Measurements from ENCODE around the gene RASAL2. TPM values are rescaled to one million over a fixed set of nuclear protein-coding genes. Genes with fewer than 3 reads are reported as not detected.

RASAL2 gene
- total and polyA plus RNA-seq, 2 experiments from 2014 or later: 16.0 to 42.2 TPM

GRCh38 chr1:178283409-178283808 is 189.5 kb downstream of the RASAL2 start:
- H3F3A ChIP-seq (replicated peaks; ENCODE audit: low read depth): no peaks in the 10 kb centered on the region
- H3K4me3 ChIP-seq: peak overlapping the region; percentile 37
- H3K27me3 Mint-ChIP-seq (ENCODE audit: insufficient read depth, low read depth, poor library complexity): peaks cover 4% of the 10 kb centered on the region
- peaks cover 52% of the 10 kb centered on the region for H3K4me1 ChIP-seq (ENCODE audit: insufficient read depth)
- H3K4me3 Mint-ChIP-seq: peak overlapping the region; percentile 67
- H3K4me1 Mint-ChIP-seq: peaks cover 66% of the 10 kb centered on the region
- DNase-seq (ENCODE audit: low spot score) (peak; percentile 97), ATAC-seq (peak; percentile 96)
- H3K9me3 Mint-ChIP-seq: peaks cover 3% of the 10 kb centered on the region; the same call in 2 of the 3 replicates
- H3K27me3 ChIP-seq (ENCODE audit: insufficient read depth): no peaks in the 10 kb centered on the region
- no peak overlapping the region for H2AFZ ChIP-seq
- H3K36me3 ChIP-seq (ENCODE audit: insufficient read depth): no peaks in the 10 kb centered on the region
- H3K79me2 ChIP-seq (replicated peaks; ENCODE audit: insufficient read depth): peaks cover 65% of the 10 kb centered on the region
- H3K36me3 Mint-ChIP-seq (ENCODE audit: low read depth): peaks cover 23% of the 10 kb centered on the region
- peak overlapping the region; percentile 22 for H3K4me2 ChIP-seq
- peak overlapping the region; percentile 98 for H3K27ac ChIP-seq (ENCODE audit: low read depth)
- no peaks in the 10 kb centered on the region for H4K20me1 ChIP-seq (replicated peaks; ENCODE audit: insufficient read depth)
- H3K27ac Mint-ChIP-seq: peak overlapping the region; percentile 86
- no peaks in the 10 kb centered on the region for H3K9me2 ChIP-seq (ENCODE audit: insufficient read depth)
- TF ChIP-seq REST (IDR thresholded peaks at IDR 0.05; ENCODE audit: unreplicated experiment): no peak
- TF ChIP-seq ZNF114 (CRISPR knock-in tag; IDR thresholded peaks at IDR 0.05): no peak
- TF ChIP-seq CREB1 (CRISPR knock-in tag; IDR thresholded peaks at IDR 0.05; ENCODE audit: low read depth): peak; percentile 50; the same call in 1 of the 2 replicates
- TF ChIP-seq POLR2AphosphoS5 (IDR thresholded peaks at IDR 0.05; ENCODE audit: low read depth): peak; percentile 70
- TF ChIP-seq NANOG (IDR thresholded peaks at IDR 0.05; ENCODE audit: borderline replicate concordance): peak; percentile 76
- peak; percentile 43; the same call in 1 of the 2 replicates for TF ChIP-seq ZNF462 (CRISPR knock-in tag; IDR thresholded peaks at IDR 0.05)
- TF ChIP-seq ETS1 (IDR thresholded peaks at IDR 0.05): peak; percentile 71

All from GM23338 (cell line).